Gastroesophageal sphincter (tissue), 3 donors: ENCODE data around the gene DHCR24.

Source experiments
- POLR2A ChIP-seq, 2 donors: fragments of 450-650 bp; IDR thresholded peaks; one replicate each; pipeline ENCODE4 v1.6.1; 2017; ENCODE audit warnings: antibody characterized with exemption in 2 of 2, mild to moderate bottlenecking in 2 of 2, moderate library complexity in 1 of 2
- TF ChIP-seq, protein P1 (sequence below), 4 experiments: fragments of 200-600 bp in 2 of 4; fragments of 450-650 bp in 2 of 4; sonication (generic) in 1 of 4; IDR thresholded peaks; one replicate each; pipeline ENCODE4 v1.5.1; 2017 to 2019; ENCODE audit warnings: antibody characterized with exemption in 4 of 4, mild to moderate bottlenecking in 2 of 4, moderate library complexity in 2 of 4

DNA sequence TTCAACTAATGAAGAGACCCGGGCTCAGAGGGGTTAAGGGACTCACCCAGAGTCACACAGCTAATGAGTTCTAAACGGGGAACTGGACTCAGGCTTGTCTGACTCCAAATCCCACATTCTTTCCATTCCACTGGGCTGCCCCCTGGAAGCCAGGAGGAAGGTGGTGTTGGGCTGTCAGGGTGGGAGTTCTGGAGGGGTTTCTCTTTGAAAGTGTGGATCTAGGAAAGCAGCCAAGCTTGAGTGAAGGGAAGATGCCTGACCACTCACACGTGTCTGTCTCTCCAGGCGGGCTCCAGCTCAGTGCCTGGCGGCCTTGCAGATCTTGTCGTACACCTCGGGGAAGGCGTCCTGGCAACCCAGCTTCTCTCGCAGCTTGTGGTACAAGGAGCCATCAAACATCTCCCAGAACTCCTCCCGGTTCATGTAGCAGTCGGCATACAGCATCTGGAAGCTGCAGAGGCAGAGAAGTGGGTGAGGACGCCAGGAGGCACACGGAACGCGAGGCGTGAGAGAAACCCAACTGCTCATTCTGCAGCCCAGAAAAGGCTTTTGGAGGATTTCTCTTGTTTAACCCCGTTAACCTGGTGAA lies 35.0 kb downstream of the DHCR24 start:
- TF ChIP-seq, protein P1, sequence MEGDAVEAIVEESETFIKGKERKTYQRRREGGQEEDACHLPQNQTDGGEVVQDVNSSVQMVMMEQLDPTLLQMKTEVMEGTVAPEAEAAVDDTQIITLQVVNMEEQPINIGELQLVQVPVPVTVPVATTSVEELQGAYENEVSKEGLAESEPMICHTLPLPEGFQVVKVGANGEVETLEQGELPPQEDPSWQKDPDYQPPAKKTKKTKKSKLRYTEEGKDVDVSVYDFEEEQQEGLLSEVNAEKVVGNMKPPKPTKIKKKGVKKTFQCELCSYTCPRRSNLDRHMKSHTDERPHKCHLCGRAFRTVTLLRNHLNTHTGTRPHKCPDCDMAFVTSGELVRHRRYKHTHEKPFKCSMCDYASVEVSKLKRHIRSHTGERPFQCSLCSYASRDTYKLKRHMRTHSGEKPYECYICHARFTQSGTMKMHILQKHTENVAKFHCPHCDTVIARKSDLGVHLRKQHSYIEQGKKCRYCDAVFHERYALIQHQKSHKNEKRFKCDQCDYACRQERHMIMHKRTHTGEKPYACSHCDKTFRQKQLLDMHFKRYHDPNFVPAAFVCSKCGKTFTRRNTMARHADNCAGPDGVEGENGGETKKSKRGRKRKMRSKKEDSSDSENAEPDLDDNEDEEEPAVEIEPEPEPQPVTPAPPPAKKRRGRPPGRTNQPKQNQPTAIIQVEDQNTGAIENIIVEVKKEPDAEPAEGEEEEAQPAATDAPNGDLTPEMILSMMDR (IDR thresholded peaks at IDR 0.05) = no peak
- TF ChIP-seq POLR2A (IDR thresholded peaks at IDR 0.05) = no peak
